ENCODE data around the gene VEGFA. TPM values are rescaled to one million over a fixed set of nuclear protein-coding genes. Genes with fewer than 3 reads are reported as not detected.

The VEGFA gene
- total and polyA plus RNA-seq, 2 of the 8 experiments (the other 6 are each of a cell fraction or from before 2014, with no cell fraction given), result 42.2 to 58.5 TPM

GRCh38 chr6:43786664-43787329 lies 16.8 kb downstream of the VEGFA start:
- H4K8ac ChIP-seq (ENCODE audit: extremely low read depth, insufficient read depth, low read length), result no peak overlapping the region
- WGBS, 2 experiments (ENCODE audit: extremely low coverage in 1 of 2, insufficient coverage in 1 of 2, insufficient read length in 1 of 2, insufficient replicate concordance in 2 of 2, low coverage in 1 of 2, low lambda C conversion rate in 2 of 2, missing lambda C conversion rate in 1 of 2), result 92% methylated on average over 1 of the region's 1 CpG; no CpG with 5 or more reads in 1 of the 2 experiments
- no peak overlapping the region for H3K18ac ChIP-seq (ENCODE audit: extremely low read depth, low read length)
- H3K4ac ChIP-seq (replicated peaks; ENCODE audit: insufficient read length, low read depth, low read length), result no peak overlapping the region
- H3K79me2 ChIP-seq (ENCODE audit: control insufficient read depth in 1 of 2, insufficient read depth in 2 of 2, low read length in 2 of 2), result no peaks in the 10 kb centered on the region
- no peaks in the 10 kb centered on the region for H3K79me1 ChIP-seq (ENCODE audit: low read depth, low read length)
- peaks cover 0 to 5% of the 10 kb centered on the region in 2 experiments for H4K20me1 ChIP-seq (replicated peaks in 1 of 2; ENCODE audit: control insufficient read depth in 1 of 2, insufficient read depth in 2 of 2, low read length in 2 of 2)
- H3K14ac ChIP-seq (ENCODE audit: insufficient read length), result no peak overlapping the region
- H3K4me1 ChIP-seq (replicated peaks in 1 of 4; ENCODE audit: control insufficient read depth in 3 of 4, insufficient read depth in 4 of 4, low read length in 3 of 4), result no peaks in the 10 kb centered on the region
- H3K4me2 ChIP-seq (ENCODE audit: insufficient read depth in 1 of 2, low read depth in 2 of 2, low read length in 2 of 2), result no peak overlapping the region
- no peak overlapping the region for H3K56ac ChIP-seq (replicated peaks; ENCODE audit: insufficient read length, low read depth, low read length)
- H3K27me3 ChIP-seq (replicated peaks in 1 of 4; ENCODE audit: control insufficient read depth in 3 of 4, extremely low read depth in 1 of 4, insufficient read depth in 3 of 4, low read length in 3 of 4), result no peaks in the 10 kb centered on the region
- peaks cover 8 to 41% (median 28%) of the 10 kb centered on the region in 4 experiments for H3K36me3 ChIP-seq (ENCODE audit: control insufficient read depth in 2 of 4, insufficient read depth in 4 of 4, low read length in 3 of 4)
- no peaks in the 10 kb centered on the region for H3K23me2 ChIP-seq (ENCODE audit: low read depth, low read length)
- H2BK20ac ChIP-seq (ENCODE audit: low read length), result no peak overlapping the region
- H3K23ac ChIP-seq (ENCODE audit: insufficient read length), result no peak overlapping the region
- no peak overlapping the region for H2AFZ ChIP-seq (ENCODE audit: low read length)
- TF ChIP-seq POLR2A (IDR thresholded peaks at IDR 0.05; ENCODE audit: control extremely low read depth in 1 of 2, low read depth in 2 of 2, low read length in 2 of 2), result peak in 1 of 2 experiments; percentile 17; a peak in 1 of 3 replicates
- TF ChIP-seq TAF1 (IDR thresholded peaks at IDR 0.05; ENCODE audit: low read depth, low read length), result no peak
- H2BK12ac ChIP-seq (ENCODE audit: low read depth, low read length), result no peak overlapping the region
- H2BK120ac ChIP-seq (replicated peaks; ENCODE audit: low read depth, low read length), result no peak overlapping the region
- FAIRE-seq (no peak), DNase-seq (ENCODE audit: low read depth in 1 of 2, low spot score in 2 of 2) (no peak)
- H4K5ac ChIP-seq (ENCODE audit: insufficient read length, low read depth, low read length), result no peak overlapping the region
- no peak overlapping the region for H2BK5ac ChIP-seq (ENCODE audit: low read depth, low read length)
- H2BK15ac ChIP-seq (ENCODE audit: low read length), result no peak overlapping the region
- no peak overlapping the region for H2AK5ac ChIP-seq (ENCODE audit: low read depth, low read length)
- ChIA-PET POLR2A (ENCODE audit: partially characterized antibody) (interaction anchor here (0.6 to 3.3 kb wide), 15 partner anchors 10 to 1699 kb away, joined by 3 to 27 read pairs (median 4); partner anchors contain the start of gene VEGFA), CTCF (ENCODE audit: partially characterized antibody) (interaction anchor here (0.5 to 2.8 kb wide), 20 partner anchors 9 to 292 kb away, joined by 3 to 16 read pairs (median 4); partner anchors contain the start of gene VEGFA)
- no peak overlapping the region for H4K91ac ChIP-seq (replicated peaks; ENCODE audit: insufficient read length, low read length)
- no peak overlapping the region for H3K4me3 ChIP-seq (ENCODE audit: extremely low read depth in 1 of 4, insufficient read depth in 2 of 4, low read depth in 3 of 4, low read length in 4 of 4)
- H3K9me3 ChIP-seq (ENCODE audit: insufficient read depth in 2 of 2, low read depth in 1 of 2, low read length in 1 of 2), result no peaks in the 10 kb centered on the region
- H3K27ac ChIP-seq (ENCODE audit: low read depth, low read length), result no peak overlapping the region
- no peak overlapping the region for H3K9ac ChIP-seq (replicated peaks in 1 of 4; ENCODE audit: extremely low read depth in 1 of 4, low read depth in 3 of 4, low read length in 3 of 4)
